A549 (cell line): ENCODE measurements around the gene TSHZ2. TPM values are rescaled to one million over a fixed set of nuclear protein-coding genes. Genes with fewer than 3 reads are reported as not detected.

ENCODE experiments used
- ATAC-seq, 2 experiments: fragments of 200-7000 bp in 1 of 2; fragments of >200 bp in 1 of 2; cut with Nextera tagmentation in 1 of 2; cut with Tn5 transposase in 1 of 2; 3 replicates each; pipeline versions ENCODE4 v1.8.0 to v1.9.1; 2018 to 2020; ENCODE audit warnings: mild to moderate bottlenecking in 1 of 2, moderate library complexity in 1 of 2
- CTCF ChIA-PET: fragments of 300-600 bp; sonication (Branson Sonifier 250); formaldehyde crosslinking; extraction: SDS; loops from one replicate; lab custom pipeline; 2021; ENCODE audit warnings: antibody characterized with exemption, inconsistent platforms; lab: Yijun Ruan, JAX
- POLR2A ChIA-PET: fragments of 350-600 bp; formaldehyde crosslinking; extraction: SDS; loops from one replicate; lab custom pipeline; 2021; ENCODE audit warnings: antibody characterized with exemption, inconsistent platforms; lab: Yijun Ruan, JAX
- DNase-seq, 2 experiments: peaks; one replicate each; pipeline versions ENCODE4 v3.0.0 to v3.0.0-alpha.2; 2011 to 2016; ENCODE audit warnings: low read depth in 1 of 2, low spot score in 1 of 2
- FAIRE-seq: peaks from 2 replicates; lab custom pipeline; 2011; peaks lifted over from hg19 to GRCh38; lab: Jason Lieb, UNC
- H3K27ac ChIP-seq, 2 experiments: fragments of >200 bp; sonication (Bioruptor Twin); formaldehyde crosslinking; 3 replicates each; pipeline ENCODE4 v1.5.1; 2016 to 2017
- H3K4me1 ChIP-seq: fragments of >200 bp; sonication (Bioruptor Twin); formaldehyde crosslinking; 3 replicates; pipeline ENCODE4 v1.6.1; 2016
- H3K4me2 ChIP-seq: fragments of >200 bp; sonication (Bioruptor Twin); formaldehyde crosslinking; 3 replicates; pipeline ENCODE4 v1.6.1; 2016
- H3K4me3 ChIP-seq: fragments of >200 bp; sonication (Bioruptor Twin); formaldehyde crosslinking; 3 replicates; pipeline ENCODE4 v1.5.1; 2016
- H3K9me3 ChIP-seq: fragments of >200 bp; sonication (Bioruptor Twin); formaldehyde crosslinking; 3 replicates; pipeline ENCODE4 v1.6.1; 2016
- ATOH8 ChIP-seq: fragments of 250-450 bp; sonication (Bioruptor Pico); IDR thresholded peaks from 2 replicates; pipeline ENCODE4 v1.5.0; 2020; ENCODE audit warnings: low read depth, mild to moderate bottlenecking, moderate library complexity
- BCL3 ChIP-seq: fragments of >200 bp; sonication (Bioruptor Twin); formaldehyde crosslinking; IDR thresholded peaks from 3 replicates; pipeline ENCODE4 v1.6.1; 2016
- CBX2 ChIP-seq: fragments of 200-600 bp; sonication (generic); IDR thresholded peaks from 2 replicates; pipeline ENCODE4 v1.6.1; 2016; ENCODE audit warnings: low read depth, mild to moderate bottlenecking, borderline replicate concordance
- CBX8 ChIP-seq: fragments of 200-600 bp; sonication (generic); IDR thresholded peaks from 2 replicates; pipeline ENCODE4 v1.6.1; 2016
- CEBPB ChIP-seq, 2 experiments: fragments of >200 bp in 1 of 2; sonication (Bioruptor Twin) in 1 of 2; formaldehyde crosslinking in 1 of 2; IDR thresholded peaks; 2 replicates each; pipeline ENCODE4 v1.6.1; 2012 to 2016
- EHF ChIP-seq: fragments of 250-450 bp; sonication (Bioruptor Pico); IDR thresholded peaks from 2 replicates; pipeline ENCODE4 v1.5.0; 2020; ENCODE audit warnings: mild to moderate bottlenecking
- FOSL2 ChIP-seq, 2 experiments: fragments of 450-650 bp in 1 of 2; fragments of >200 bp in 1 of 2; sonication (Bioruptor Twin) in 1 of 2; formaldehyde crosslinking; IDR thresholded peaks; 2 replicates each; pipeline versions ENCODE4 v1.5.0 to v1.6.1; 2016 to 2020; ENCODE audit warnings: mild to moderate bottlenecking in 1 of 2, moderate library complexity in 1 of 2
- FOXS1 ChIP-seq: fragments of 250-450 bp; sonication (Bioruptor Pico); IDR thresholded peaks from 2 replicates; pipeline ENCODE4 v1.5.0; 2020; ENCODE audit warnings: mild to moderate bottlenecking, moderate library complexity
- GATA3 ChIP-seq: IDR thresholded peaks from 2 replicates; pipeline ENCODE4 v1.6.1; 2012; ENCODE audit warnings: borderline replicate concordance
- HES2 ChIP-seq: fragments of >200 bp; sonication (Bioruptor Twin); formaldehyde crosslinking; IDR thresholded peaks from 2 replicates; pipeline ENCODE4 v1.6.1; 2016
- HEYL ChIP-seq: fragments of 250-450 bp; sonication (Bioruptor Pico); IDR thresholded peaks from 2 replicates; pipeline ENCODE4 v1.8.0; 2021; ENCODE audit warnings: mild to moderate bottlenecking, moderate library complexity
- HOXB13 ChIP-seq: fragments of 250-450 bp; sonication (Bioruptor Pico); IDR thresholded peaks from 2 replicates; pipeline ENCODE4 v1.5.0; 2020; ENCODE audit warnings: low read depth, mild to moderate bottlenecking, moderate library complexity
- HOXB5 ChIP-seq: fragments of 250-450 bp; sonication (Bioruptor Pico); IDR thresholded peaks from 2 replicates; pipeline ENCODE4 v1.5.0; 2020; ENCODE audit warnings: mild to moderate bottlenecking, moderate library complexity
- MAZ ChIP-seq: fragments of 150-350 bp; IDR thresholded peaks from 2 replicates; pipeline ENCODE4 v1.6.1; 2014; ENCODE audit warnings: antibody characterized with exemption, low read depth, low read length, borderline replicate concordance
- MYC ChIP-seq: IDR thresholded peaks from 2 replicates; pipeline ENCODE4 v1.6.1; 2012; ENCODE audit warnings: mild to moderate bottlenecking, inconsistent platforms, low read length, improper control_type of control experiment, borderline replicate concordance
- NFE2L2 ChIP-seq: fragments of 150-350 bp; conservative IDR thresholded peaks from 2 replicates; pipeline ENCODE4 v1.6.1; 2014; ENCODE audit warnings: low read length
- PBX3 ChIP-seq: IDR thresholded peaks from 2 replicates; pipeline ENCODE4 v1.6.1; 2012
- POLR2A ChIP-seq: IDR thresholded peaks from 2 replicates; pipeline ENCODE4 v1.6.1; 2012; ENCODE audit warnings: mild to moderate bottlenecking, low read length
- POLR2AphosphoS2 ChIP-seq: conservative IDR thresholded peaks from 2 replicates; pipeline ENCODE4 v1.6.1; 2012; ENCODE audit warnings: low read length, improper control_type of control experiment, inconsistent platforms
- RAD21 ChIP-seq, 2 experiments: fragments of >200 bp in 1 of 2; sonication (Bioruptor Twin) in 1 of 2; formaldehyde crosslinking in 1 of 2; IDR thresholded peaks in 1 of 2; conservative IDR thresholded peaks in 1 of 2; 2 replicates in 1 of 2; 3 replicates in 1 of 2; pipeline ENCODE4 v1.6.1; 2012 to 2018; ENCODE audit warnings: inconsistent platforms in 1 of 2
- RARB ChIP-seq: fragments of 250-450 bp; sonication (Bioruptor Pico); IDR thresholded peaks from 2 replicates; pipeline ENCODE4 v1.8.0; 2021; ENCODE audit warnings: mild to moderate bottlenecking, moderate library complexity
- REST ChIP-seq: fragments of 200-600 bp; sonication (generic); IDR thresholded peaks from 2 replicates; pipeline ENCODE4 v1.6.1; 2016; ENCODE audit warnings: antibody characterized with exemption, mild to moderate bottlenecking, moderate library complexity
- SREBF2 ChIP-seq: fragments of 450-650 bp; IDR thresholded peaks from 2 replicates; pipeline ENCODE4 v1.6.1; 2014; ENCODE audit warnings: mild to moderate bottlenecking, moderate library complexity
- TFCP2L1 ChIP-seq: fragments of 250-450 bp; sonication (Bioruptor Pico); IDR thresholded peaks from 2 replicates; pipeline ENCODE4 v1.5.0; 2021; ENCODE audit warnings: mild to moderate bottlenecking
- USF2 ChIP-seq: fragments of 450-650 bp; IDR thresholded peaks from 2 replicates; pipeline ENCODE4 v1.6.1; 2014; ENCODE audit warnings: antibody characterized with exemption
- ZC3H11A ChIP-seq: fragments of 450-650 bp; IDR thresholded peaks from 2 replicates; pipeline ENCODE4 v1.6.1; 2014; ENCODE audit warnings: antibody characterized with exemption, mild to moderate bottlenecking
- ZFP36 ChIP-seq: fragments of 450-650 bp; IDR thresholded peaks from 2 replicates; pipeline ENCODE4 v1.6.1; 2014; ENCODE audit warnings: borderline replicate concordance; ENCODE audit not compliant: partially characterized antibody
- ZNF302 ChIP-seq: fragments of 250-450 bp; sonication (Bioruptor Pico); IDR thresholded peaks from 2 replicates; pipeline ENCODE4 v1.9.0; 2021; ENCODE audit warnings: inconsistent platforms, mild to moderate bottlenecking, moderate library complexity
- WGBS: methylation state at CpG from one replicate; pipeline ENCODE4 v1.1.6; 2017; ENCODE audit errors: missing lambda C conversion rate; 5-methylcytosine and 5-hydroxymethylcytosine counted together
- polyA plus RNA-seq, 4 experiments: library from polyadenylated mRNA; depleted of rRNA in 3 of 4; stranded (reverse); fragments of >200 nt; fragmentation: RNase III in 1 of 4; extraction: RNeasy Plus Mini Kit Qiagen cat#74134 plus additional on column Dnase treatment in 1 of 4; gene quantifications; 2 replicates in 3 of 4; 3 replicates in 1 of 4; pipeline ENCODE4 v1.2.3, GENCODE V29; 2011 to 2017

The TSHZ2 gene
- polyA plus RNA-seq, 2 of the 4 experiments (the other 2 are of a cell fraction): not detected

- POLR2A ChIA-PET: no interaction called here
- FAIRE-seq: no peak
- 77% methylated on average over 9 of the region's 9 CpGs for WGBS
- Histone ChIP-seq H3K4me1 (no peaks in the 10 kb centered on the region), H3K27ac (no peak overlapping the region), H3K4me3 (no peak overlapping the region), H3K9me3 (no peaks in the 10 kb centered on the region), H3K4me2 (no peak overlapping the region)
- CTCF ChIA-PET: no interaction called here
- DNase-seq: no peak
- TF ChIP-seq HES2 (no peak), FOSL2 (IDR thresholded peaks at IDR 0.05) (no peak), FOSL2 (CRISPR knock-in tag; IDR thresholded peaks at IDR 0.05) (no peak), POLR2AphosphoS2 (no peak)
- no peak; a peak in 1 of 6 replicates for ATAC-seq
Observed at GRCh38 chr20:53510262-53510661, 538.1 kb downstream of the TSHZ2 start.

GRCh38 chr20:53510704-53511103 lies 538.5 kb downstream of the TSHZ2 start:
- ChIA-PET CTCF (no interaction called here), POLR2A (no interaction called here)
- TF ChIP-seq GATA3 (no peak), RAD21 (conservative IDR thresholded peaks at IDR 0.05 in 1 of 2, IDR thresholded peaks at IDR 0.05 in 1 of 2) (no peak), HEYL (no peak), POLR2A (no peak), FOXS1 (CRISPR knock-in tag) (no peak), CBX2 (no peak), CBX8 (no peak), EHF (CRISPR knock-in tag) (no peak), ZFP36 (no peak), ZC3H11A (no peak), PBX3 (no peak), HOXB13 (no peak), CEBPB (IDR thresholded peaks at IDR 0.05) (no peak), HOXB5 (CRISPR knock-in tag) (no peak), POLR2AphosphoS2 (no peak), USF2 (no peak)
- 59% methylated on average over 8 of the region's 8 CpGs for WGBS
- FAIRE-seq: no peak
- no peak for DNase-seq
- Histone ChIP-seq H3K9me3 (no peaks in the 10 kb centered on the region), H3K4me2 (no peak overlapping the region), H3K27ac (no peak overlapping the region), H3K4me3 (no peak overlapping the region), H3K4me1 (no peaks in the 10 kb centered on the region)
- ATAC-seq: no peak

- no peak overlapping the region for H3K4me3 ChIP-seq
- no peaks in the 10 kb centered on the region for H3K9me3 ChIP-seq
- no peak for DNase-seq
- CTCF ChIA-PET: no interaction called here
- FAIRE-seq: no peak
- H3K4me1 ChIP-seq: no peaks in the 10 kb centered on the region
- POLR2A ChIA-PET: interaction anchor here (0.6 kb wide), 1 partner anchor 21 kb away, joined by 5 read pairs; no protein-coding TSS in a partner anchor
- H3K4me2 ChIP-seq: no peak overlapping the region
- no peak for ATAC-seq
- 79% methylated on average over 9 of the region's 9 CpGs for whole genome bisulfite sequencing
- no peak overlapping the region for H3K27ac ChIP-seq
- TF ChIP-seq RARB (CRISPR knock-in tag) (no peak), FOSL2 (IDR thresholded peaks at IDR 0.05) (no peak), FOSL2 (CRISPR knock-in tag; IDR thresholded peaks at IDR 0.05) (no peak), MAZ (no peak), TFCP2L1 (CRISPR knock-in tag) (no peak), NFE2L2 (no peak), CBX2 (no peak), SREBF2 (no peak), MYC (no peak), REST (no peak), CBX8 (no peak), BCL3 (no peak), ATOH8 (CRISPR knock-in tag) (no peak), HOXB13 (no peak), ZNF302 (no peak)
Observed at GRCh38 chr20:53512076-53512475, 539.9 kb downstream of the TSHZ2 start.
